Endothelial cell of umbilical vein (primary cell): ENCODE results near the gene PSD4. TPM values are rescaled to one million over a fixed set of nuclear protein-coding genes. Genes with fewer than 3 reads are reported as not detected.

Source experiments
- BruUV-seq: library from RNA; stranded (reverse); fragments of 400-500 nt; replicated peaks from 2 replicates; lab custom pipeline; 2021; lab: Mats Ljungman, UMichigan
- CTCF ChIA-PET: fragments of 300-600, 350-600 bp; sonication (Branson Sonifier 250); formaldehyde crosslinking; loops from one replicate; lab custom pipeline; 2021; ENCODE audit warnings: antibody characterized with exemption, inconsistent platforms; lab: Charles Lee
- POLR2A ChIA-PET: fragments of 300-600, 350-600 bp; sonication (Branson Sonifier 250); formaldehyde crosslinking; loops from one replicate; lab custom pipeline; 2021; ENCODE audit warnings: antibody characterized with exemption, inconsistent platforms; lab: Charles Lee
- DNase-seq: peaks from one replicate; pipeline ENCODE4 v3.0.0-alpha.2; 2011; ENCODE audit warnings: low read depth, low spot score
- FAIRE-seq: peaks from 2 replicates; lab custom pipeline; 2011; peaks lifted over from hg19 to GRCh38; lab: Jason Lieb, UNC
- H2AFZ ChIP-seq: 2 replicates; pipeline ENCODE4 v1.6.0; 2012; ENCODE audit warnings: low read depth, low read length, control low read depth, inconsistent platforms
- H3K27ac ChIP-seq: 2 replicates; pipeline ENCODE4 v1.5.1; 2011; ENCODE audit warnings: low read depth, mild to moderate bottlenecking, control low read depth, low read length, moderate library complexity; ENCODE audit not compliant: insufficient read depth
- H3K27me3 ChIP-seq, 2 experiments: 2 replicates each; pipeline versions ENCODE4 v1.6.0 to v1.6.1; 2011; ENCODE audit warnings: low read length in 2 of 2, mixed read lengths in 1 of 2; ENCODE audit not compliant: control insufficient read depth in 2 of 2, insufficient read depth in 2 of 2
- H3K36me3 ChIP-seq, 2 experiments: 2 replicates in 1 of 2; 3 replicates in 1 of 2; pipeline ENCODE4 v1.5.1; 2011; ENCODE audit warnings: low read length in 2 of 2, mild to moderate bottlenecking in 1 of 2, moderate library complexity in 1 of 2; ENCODE audit not compliant: control insufficient read depth in 2 of 2, insufficient read depth in 2 of 2; ENCODE audit errors: extremely low read depth in 1 of 2
- H3K4me1 ChIP-seq: 3 replicates; pipeline ENCODE4 v1.5.1; 2011; ENCODE audit warnings: mild to moderate bottlenecking, low read length; ENCODE audit not compliant: control insufficient read depth, insufficient read depth; ENCODE audit errors: extremely low read depth
- H3K4me2 ChIP-seq: 2 replicates; pipeline ENCODE4 v1.6.1; 2011; ENCODE audit warnings: low read length, control low read depth, mixed read lengths; ENCODE audit not compliant: insufficient read depth
- H3K4me3 ChIP-seq, 3 experiments: fragments of 200-600 bp in 1 of 3; sonication (generic), shearing (Covaris generic) in 1 of 3; replicated peaks in 1 of 3; 2 replicates each; pipeline ENCODE4 v1.5.1; 2011 to 2016; ENCODE audit warnings: control low read depth in 3 of 3, low read length in 3 of 3, mild to moderate bottlenecking in 2 of 3, inconsistent platforms in 1 of 3, low read depth in 1 of 3, moderate library complexity in 1 of 3; ENCODE audit not compliant: insufficient read depth in 1 of 3
- H3K79me2 ChIP-seq: 2 replicates; pipeline ENCODE4 v1.6.0; 2012; ENCODE audit warnings: low read length, inconsistent platforms; ENCODE audit not compliant: control insufficient read depth, insufficient read depth
- H3K9ac ChIP-seq: replicated peaks from 2 replicates; pipeline ENCODE3; 2011; ENCODE audit warnings: low read length, control low read depth; ENCODE audit not compliant: insufficient read depth; ENCODE audit errors: extremely low read depth
- H3K9me1 ChIP-seq: replicated peaks from 3 replicates; pipeline ENCODE4 v1.6.0; 2011; ENCODE audit warnings: mild to moderate bottlenecking, low read length; ENCODE audit not compliant: control insufficient read depth, insufficient read depth; ENCODE audit errors: extremely low read depth
- H3K9me3 ChIP-seq: replicated peaks from 2 replicates; pipeline ENCODE4 v1.5.1; 2012; ENCODE audit warnings: low read length, inconsistent platforms; ENCODE audit not compliant: control insufficient read depth, insufficient read depth
- H4K20me1 ChIP-seq: replicated peaks from 2 replicates; pipeline ENCODE3; 2011; ENCODE audit warnings: mild to moderate bottlenecking, low read length; ENCODE audit not compliant: control insufficient read depth, insufficient read depth; ENCODE audit errors: extremely low read depth
- CTCF ChIP-seq, 2 donors: IDR thresholded peaks; 1 replicate in 1 of 2; 2 replicates in 1 of 2; pipeline ENCODE4 v1.5.1; 2011; ENCODE audit warnings: low read length in 2 of 2, mild to moderate bottlenecking in 2 of 2, moderate library complexity in 2 of 2, control low read depth in 1 of 2, inconsistent platforms in 1 of 2, low read depth in 1 of 2; ENCODE audit not compliant: insufficient read depth in 1 of 2; ENCODE audit errors: extremely low read depth in 1 of 2
- FOS ChIP-seq: IDR thresholded peaks from 2 replicates; pipeline ENCODE4 v1.6.1; 2011; ENCODE audit warnings: mild to moderate bottlenecking, low read length, moderate library complexity, borderline replicate concordance; ENCODE audit not compliant: insufficient read depth
- JUN ChIP-seq: IDR thresholded peaks from 2 replicates; pipeline ENCODE4 v1.6.1; 2011; ENCODE audit warnings: borderline replicate concordance, low read depth; ENCODE audit not compliant: insufficient read length, insufficient read depth
- MAX ChIP-seq: IDR thresholded peaks from 2 replicates; pipeline ENCODE4 v1.6.1; 2011; ENCODE audit not compliant: insufficient read depth, insufficient read length
- MYC ChIP-seq: IDR thresholded peaks from one replicate; pipeline ENCODE4 v1.6.1; 2011; ENCODE audit warnings: mild to moderate bottlenecking, low read depth, low read length
- POLR2AphosphoS5 ChIP-seq: IDR thresholded peaks from 2 replicates; pipeline ENCODE4 v1.6.1; 2012; ENCODE audit warnings: low read depth, mild to moderate bottlenecking, control low read depth, low read length, moderate library complexity; ENCODE audit not compliant: insufficient read depth
- dilution Hi-C: fragments of 300-500 bp; cut with MboI; formaldehyde crosslinking; loops from one replicate; pipeline ENCODE4 v1.15.0; 2019; ENCODE audit warnings: low sequenced_read_pairs; ENCODE audit not compliant: extremely low pct_ligation_motif_present
- intact Hi-C: fragments of 100-400 bp; cut with micrococcal nuclease; formaldehyde crosslinking; loops from one replicate; pipeline ENCODE4 v1.10.0; 2022
- polyA plus RNA-seq, 4 experiments: library from polyadenylated mRNA; depleted of rRNA in 3 of 4; stranded (reverse) in 3 of 4; unstranded in 1 of 4; fragments of >200 nt; gene quantifications; 2 replicates each; pipeline versions ENCODE4 v1.2.1 to v1.2.3, GENCODE V29; 2011 to 2012; ENCODE audit warnings: missing spikeins in 1 of 4
- total RNA-seq: library from RNA; stranded (reverse); gene quantifications from 2 replicates; pipeline ENCODE4 v1.2.3, GENCODE V29; 2021

Gene PSD4
- total and polyA plus RNA-seq, 2 donors (not counting 3 experiments of a cell fraction or from before 2014, with no cell fraction given), result 0.01 to 0.24 TPM

GRCh38 chr2:113157897-113158753, 15.6 kb upstream of the PSD4 start:
- Histone ChIP-seq H3K79me2 (no peaks in the 10 kb centered on the region), H3K4me1 (peaks cover 10% of the 10 kb centered on the region), H3K27me3 (peaks cover 32 to 36% of the 10 kb centered on the region in 2 experiments), H2AFZ (peak overlapping the region; percentile 4), H3K4me3 (no peak overlapping the region), H3K36me3 (no peaks in the 10 kb centered on the region), H3K9me1 (no peaks in the 10 kb centered on the region), H4K20me1 (no peaks in the 10 kb centered on the region), H3K4me2 (peak overlapping the region; percentile 8), H3K27ac (no peak overlapping the region), H3K9ac (no peak overlapping the region), H3K9me3 (no peaks in the 10 kb centered on the region)
- POLR2A ChIA-PET, result no interaction called here
- CTCF ChIA-PET, result interaction anchor here (0.9 to 2.1 kb wide), 5 partner anchors 10 to 232 kb away, joined by 3 to 29 read pairs (median 4); no protein-coding TSS in a partner anchor
- TF ChIP-seq CTCF (IDR thresholded peaks at IDR 0.05; ENCODE audit: extremely low read depth in 1 of 2, insufficient read depth in 1 of 2, low read depth in 1 of 2, low read length in 2 of 2) (no peak), FOS (peak; percentile 62), JUN (no peak), POLR2AphosphoS5 (no peak), MYC (no peak), MAX (no peak)
- no TSS peak for BruUV-seq
- dilution Hi-C loops (no loop called here), intact Hi-C loops (no loop called here)
- peak; percentile 55 for FAIRE-seq
- DNase-seq, result peak; percentile 44
